ENCODE results near the gene MEG3.

Gene MEG3

DNA sequence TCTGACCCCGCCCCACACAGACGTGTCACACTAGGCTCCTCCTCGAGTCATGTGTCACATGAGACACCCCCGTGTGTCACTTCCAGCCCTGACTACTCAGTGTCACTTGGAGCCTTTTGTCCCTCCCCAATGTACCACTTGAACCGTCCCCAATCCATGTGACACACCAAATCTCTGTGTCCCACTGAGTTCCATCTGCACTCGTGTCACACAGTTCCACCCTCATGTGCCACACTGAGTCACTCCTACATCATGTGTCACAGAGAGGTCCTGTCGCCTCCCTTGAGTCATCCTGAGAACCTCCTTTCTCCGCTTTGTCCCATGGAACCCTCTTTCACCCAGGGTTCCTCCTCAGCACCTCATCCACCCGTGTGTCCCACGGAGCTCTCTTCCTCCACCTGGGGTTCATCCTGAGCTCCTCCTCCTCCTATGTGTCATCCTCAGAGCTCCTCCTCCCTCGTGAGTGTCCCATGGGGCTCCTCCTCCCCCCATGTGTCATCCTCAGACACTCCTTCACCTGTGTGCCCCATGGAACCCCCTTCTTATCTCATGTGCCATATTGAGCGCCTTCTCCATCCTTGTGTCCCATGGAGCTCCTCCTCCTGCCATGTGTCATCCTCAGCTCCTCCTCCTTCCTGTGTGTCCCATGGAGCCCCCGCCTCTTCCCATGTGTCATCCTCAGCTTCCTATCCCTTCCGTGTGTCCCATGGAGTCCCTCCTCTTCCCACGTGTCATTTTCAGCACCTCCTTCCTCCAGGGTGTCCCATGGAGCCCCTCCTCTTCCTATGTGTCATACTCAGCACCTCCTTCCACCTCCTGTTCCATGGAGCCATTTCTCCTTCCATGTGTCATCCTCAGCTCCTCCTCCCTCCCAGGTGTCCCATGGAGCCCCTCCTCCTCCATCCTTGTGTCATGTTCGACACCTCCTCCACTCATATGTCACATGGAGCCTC, 45.6 kb downstream of the MEG3 start:
- intact Hi-C loops (cut with DNase I): no loop called here
- DNase-seq: peak in 1 of 42 donors; percentile 25

DNA sequence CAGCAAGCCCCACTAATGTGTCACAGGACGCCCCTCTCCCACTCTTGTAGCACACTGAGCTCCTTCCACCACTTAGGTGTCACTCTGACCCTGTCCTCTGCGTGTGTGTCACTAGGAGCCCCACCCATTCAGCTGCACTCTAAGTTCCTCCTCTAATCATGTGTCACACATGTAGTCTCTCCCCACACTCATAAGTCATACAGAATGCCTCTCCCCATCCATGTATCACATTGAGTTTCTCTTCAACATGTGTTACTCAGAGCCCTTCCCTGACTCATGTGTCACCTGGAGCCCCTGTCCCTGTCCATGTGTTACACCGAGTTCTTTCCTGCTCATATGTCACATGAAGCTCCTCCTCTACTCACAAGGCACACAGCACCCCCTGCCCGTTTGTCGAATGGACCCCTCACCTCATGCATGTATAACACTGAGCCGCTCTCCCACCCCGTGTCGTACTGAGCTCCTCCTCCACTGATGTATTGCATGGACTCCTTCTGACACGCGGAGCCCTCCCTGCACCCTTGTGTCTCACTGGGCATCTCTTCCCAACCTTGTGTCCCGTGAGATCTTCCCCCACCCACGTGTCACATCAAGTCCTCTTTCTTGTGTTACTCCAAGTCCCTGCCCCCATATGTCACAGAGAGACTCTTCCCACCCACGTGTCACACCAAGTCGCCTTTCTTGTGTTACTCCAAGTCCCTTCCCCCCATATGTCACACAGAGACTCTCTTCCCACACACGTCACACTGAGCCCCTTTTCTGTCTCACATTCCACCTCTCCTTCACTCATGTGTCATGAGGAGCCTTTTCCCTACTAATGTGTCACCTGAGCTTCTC, 46.6 kb downstream of the MEG3 start:
- intact Hi-C loops (cut with DNase I): no loop called here
- DNase-seq: peak in 4 of 42 donors; percentile 28 to 47 (median 41)

DNA sequence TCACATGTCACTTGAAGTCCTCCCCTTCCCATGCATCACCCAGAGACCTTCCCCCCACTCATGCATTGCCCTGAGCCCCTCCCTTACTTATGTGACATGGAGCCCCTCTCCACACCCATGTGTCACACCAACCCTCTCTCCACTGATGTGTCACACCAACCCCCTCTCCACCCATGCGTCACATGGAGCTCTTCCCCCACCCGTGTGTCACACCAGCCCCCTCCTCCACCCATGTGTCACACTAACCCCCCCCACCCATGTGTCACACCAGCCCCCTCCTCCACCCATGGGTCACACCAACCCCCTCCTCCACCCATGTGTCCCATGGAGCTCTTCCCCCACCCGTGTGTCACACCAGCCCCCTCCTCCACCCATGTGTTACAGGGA, 47.2 kb downstream of the MEG3 start:
- intact Hi-C loops (cut with DNase I): no loop called here
- DNase-seq: no peak

GRCh38 chr14:100874051-100874410, 48.1 kb downstream of the MEG3 start:
- intact Hi-C loops (cut with DNase I): no loop called here
- no peak for DNase-seq

DNA sequence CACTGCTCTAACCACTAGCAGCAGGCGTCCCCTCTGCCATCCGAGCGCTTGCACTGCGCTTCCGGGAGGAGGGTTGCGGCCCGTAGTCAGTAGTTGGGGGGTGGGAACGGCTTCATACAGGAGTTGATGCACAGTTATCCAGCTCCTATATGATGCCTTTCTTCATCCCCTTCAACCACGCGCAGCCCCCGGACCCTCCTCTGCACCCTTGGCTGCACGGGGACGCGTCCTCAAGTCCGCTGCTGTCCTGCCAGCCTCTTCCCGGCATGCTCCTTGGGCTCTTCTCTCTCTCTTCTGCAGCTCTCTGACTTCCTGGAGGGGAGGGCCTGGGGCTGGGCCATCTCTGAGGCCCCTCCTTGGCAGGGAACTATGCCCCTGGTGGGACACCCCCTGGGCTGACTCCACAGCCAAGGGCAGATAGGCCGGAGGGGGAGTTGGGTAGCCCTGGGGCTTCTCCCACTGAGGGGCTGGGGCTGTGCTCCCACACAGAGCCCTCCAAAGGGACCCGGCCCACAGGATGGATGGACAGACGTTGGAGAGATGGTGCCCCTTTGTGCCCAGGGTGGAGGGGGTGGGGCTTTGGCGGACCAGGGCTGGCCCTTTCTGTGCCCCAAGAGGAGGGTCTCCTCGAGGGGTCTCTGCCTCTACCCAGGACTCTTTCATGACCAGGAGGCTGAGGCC, 48.6 kb downstream of the MEG3 start:
- intact Hi-C loops (cut with DNase I): no loop called here
- DNase-seq: peak in 1 of 42 donors; percentile 13

- intact Hi-C loops (cut with DNase I): no loop called here
- no peak for DNase-seq
These were observed 49.2 kb downstream of the MEG3 start for GRCh38 chr14:100875126-100875525.

DNA sequence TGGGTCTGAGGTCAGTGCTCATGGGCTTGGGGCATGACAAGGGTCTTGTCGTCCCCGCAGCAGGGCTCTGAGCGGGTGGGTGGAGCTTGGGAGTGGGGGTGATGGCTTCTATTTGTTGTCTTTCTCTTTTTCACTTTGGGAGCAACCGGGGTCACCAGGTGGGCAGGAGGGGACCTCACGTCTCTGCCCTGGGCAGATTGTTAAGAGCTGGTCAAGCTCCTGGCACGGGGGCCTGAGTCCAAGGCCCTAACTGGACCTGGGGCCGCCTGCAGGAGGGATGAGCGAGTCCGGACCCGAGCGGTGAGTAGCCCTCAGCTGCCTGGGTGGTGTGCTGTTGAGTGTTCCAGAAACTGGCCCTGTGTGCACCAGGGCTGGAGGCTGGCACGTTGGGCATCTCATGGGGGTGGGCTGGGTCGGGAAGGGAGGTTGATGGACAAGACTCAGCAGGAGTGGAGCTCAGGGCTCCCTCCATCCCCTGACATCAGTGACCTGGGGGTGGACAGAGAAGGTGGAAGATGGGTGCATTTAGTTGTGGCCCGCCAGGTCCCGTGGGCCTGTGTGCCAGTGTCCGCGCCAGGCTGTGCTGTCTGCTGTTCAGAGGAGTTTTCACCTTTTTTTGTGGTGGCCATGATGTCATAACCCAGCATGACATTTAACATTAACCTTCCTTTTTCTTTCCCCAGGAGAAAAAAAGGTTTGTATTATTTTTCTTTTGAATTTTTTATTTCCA, 50.1 kb downstream of the MEG3 start:
- peak in 1 of 42 donors; percentile 23 for DNase-seq
- intact Hi-C loops (cut with DNase I): no loop called here

- no peak for DNase-seq
- intact Hi-C loops (cut with DNase I): no loop called here
These were observed 52.6 kb downstream of the MEG3 start for GRCh38 chr14:100878271-100879146.

GRCh38 chr14:100879194-100879593, 53.3 kb downstream of the MEG3 start:
- no peak for DNase-seq
- intact Hi-C loops (cut with DNase I): no loop called here

GRCh38 chr14:100879782-100880181, 53.9 kb downstream of the MEG3 start:
- no peak for DNase-seq

GRCh38 chr14:100880271-100881101, 54.6 kb downstream of the MEG3 start:
- intact Hi-C loops (cut with DNase I): no loop called here
- no peak for DNase-seq

More at GRCh38 chr14:100879782-100880181, 53.9 kb downstream of the MEG3 start:
- intact Hi-C loops (cut with DNase I): no loop called here

GRCh38 chr14:100881211-100882025, 55.5 kb downstream of the MEG3 start:
- intact Hi-C loops (cut with DNase I): no loop called here

DNA sequence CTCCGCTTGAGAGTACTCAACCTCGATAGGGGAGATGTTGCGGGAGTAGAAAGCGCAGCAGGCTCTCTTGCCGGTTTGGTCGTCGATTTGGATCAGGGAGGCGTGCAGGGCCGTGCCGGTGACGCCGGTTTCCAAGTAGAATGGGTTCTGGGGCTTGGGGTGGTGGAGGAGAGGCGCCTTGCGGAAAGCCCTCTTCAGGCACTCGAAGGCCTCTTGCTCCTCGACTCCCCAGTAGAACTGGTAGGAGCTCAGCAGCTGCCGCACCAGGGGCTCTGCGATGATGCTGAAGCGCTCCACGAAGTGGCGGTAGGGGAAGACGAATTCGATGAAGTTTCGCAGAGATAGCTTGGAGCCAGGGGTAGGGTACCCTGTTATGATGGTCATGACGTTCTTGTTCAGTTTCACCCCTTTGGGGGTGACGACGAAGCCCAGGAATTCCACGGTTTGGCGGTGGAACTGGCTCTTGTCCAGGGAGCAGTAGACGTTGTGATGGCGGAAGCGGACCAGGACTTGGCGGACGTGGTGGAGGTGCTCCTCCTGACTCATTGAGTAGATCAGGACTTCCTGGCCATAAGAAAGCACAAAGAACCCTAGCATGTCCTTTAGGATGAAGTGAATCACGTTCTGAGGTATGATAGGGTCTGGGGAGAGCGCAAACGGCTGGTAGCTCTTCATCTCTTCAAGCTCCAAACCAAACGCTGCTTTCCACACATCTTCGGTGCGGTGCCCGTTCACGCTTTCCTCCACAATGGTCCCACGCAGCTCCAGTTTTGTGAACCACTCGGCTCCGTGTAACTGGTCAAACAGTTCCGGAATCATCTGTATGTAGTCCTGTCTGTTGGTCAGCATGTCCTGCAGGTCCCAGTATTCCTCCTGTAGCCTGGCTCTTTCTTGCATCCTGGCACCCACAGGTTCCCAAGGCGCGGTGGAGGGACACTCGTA, 56.4 kb downstream of the MEG3 start:
- intact Hi-C loops (cut with DNase I): no loop called here
- peak in 1 of 42 donors; percentile 23 for DNase-seq

More at GRCh38 chr14:100881211-100882025, 55.5 kb downstream of the MEG3 start:
- no peak for DNase-seq

GRCh38 chr14:100882991-100883788, 57.3 kb downstream of the MEG3 start:
- intact Hi-C loops (cut with DNase I): no loop called here
- peak in 1 of 42 donors; percentile 6 for DNase-seq
